GM21367 (cell line): ENCODE results near the gene TIAM1.
"Not testable (repeated sequence)": the region's sequence is repeated elsewhere in the genome, so short reads cannot be mapped to it uniquely, and the experiment has no call there.

Source experiments
- ATAC-seq: cut with Tn5 transposase; IDR thresholded peaks from one replicate; pipeline ENCODE4 v1.9.1; 2021; ENCODE audit not compliant: unreplicated experiment

TIAM1 gene

DNA sequence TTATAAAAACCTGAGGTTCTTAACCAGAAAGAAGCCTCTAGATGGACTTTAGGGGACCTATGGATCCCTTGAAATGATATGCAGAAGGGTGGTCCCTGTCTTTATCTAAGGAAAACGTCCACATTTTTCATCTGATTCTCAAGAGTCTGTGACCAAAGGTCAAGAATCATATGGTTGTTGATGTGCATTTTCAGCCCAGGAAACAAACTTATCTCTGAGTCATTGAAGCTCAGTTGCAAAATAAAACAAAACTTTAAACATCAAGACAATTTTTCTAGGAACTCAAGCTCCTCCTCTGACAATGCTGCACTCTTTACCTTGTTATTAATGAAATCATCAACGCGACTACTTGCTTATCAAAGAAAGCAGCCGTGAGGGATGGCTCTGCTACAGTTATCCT, 83.3 kb downstream of the TIAM1 start:
- ATAC-seq: no peak

DNA sequence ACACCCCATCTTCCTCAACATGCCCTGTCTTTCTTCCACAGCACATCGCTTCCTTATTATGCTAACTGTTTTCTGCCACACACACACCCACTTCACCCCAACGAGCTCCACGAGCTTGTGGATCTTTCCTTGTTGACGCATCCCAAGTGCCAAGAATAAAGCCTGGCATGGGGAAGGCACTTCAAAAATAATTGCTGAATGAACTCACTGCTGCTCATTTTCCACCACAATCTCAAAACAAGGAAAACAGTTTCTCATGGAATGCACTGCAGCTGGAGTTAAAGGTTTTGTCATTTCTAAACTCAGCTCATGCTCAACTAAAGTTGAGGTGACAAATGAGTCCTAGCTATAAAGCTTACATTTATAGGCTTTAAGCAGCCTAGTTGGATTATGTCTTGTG, 86.0 kb downstream of the TIAM1 start:
- ATAC-seq: no peak

DNA sequence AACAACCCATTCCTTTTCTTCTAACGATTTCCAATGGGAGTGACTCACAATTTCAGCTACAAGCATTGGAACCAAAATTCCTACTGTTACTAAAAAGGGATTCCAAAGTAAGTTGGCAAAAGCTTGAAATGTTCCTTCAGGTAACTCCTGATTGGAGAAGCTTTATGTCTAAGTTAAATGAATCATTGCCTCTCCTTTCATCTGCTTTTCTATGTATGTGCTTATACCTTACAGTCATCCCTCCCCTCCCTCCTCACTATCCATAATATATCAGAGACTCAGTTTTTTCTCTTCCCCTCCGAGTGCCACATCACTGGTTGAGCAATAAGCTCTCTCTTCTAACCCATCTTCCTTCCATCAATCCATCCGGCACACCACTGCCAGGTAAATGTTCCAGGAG, 86.8 kb downstream of the TIAM1 start:
- ATAC-seq: no peak

DNA sequence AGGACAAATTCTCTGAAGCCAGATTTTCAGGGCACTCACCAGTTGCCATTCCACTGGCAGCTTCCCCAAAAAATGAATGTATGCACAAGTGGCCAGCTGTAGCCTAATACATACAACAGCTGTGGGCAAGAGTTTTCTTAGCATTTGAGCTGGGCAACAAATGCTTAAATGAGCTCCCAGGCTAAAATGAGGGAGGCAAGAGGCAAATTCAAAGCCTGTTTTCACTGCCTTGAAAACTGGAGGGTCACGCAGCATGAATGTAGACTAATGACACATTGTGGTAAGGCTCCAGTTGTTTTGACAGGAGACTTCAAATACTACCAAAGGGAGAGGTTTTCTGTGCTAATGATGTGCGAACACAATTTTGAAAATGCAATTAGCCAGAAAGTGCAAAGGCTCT, 88.2 kb downstream of the TIAM1 start:
- ATAC-seq: no peak

DNA sequence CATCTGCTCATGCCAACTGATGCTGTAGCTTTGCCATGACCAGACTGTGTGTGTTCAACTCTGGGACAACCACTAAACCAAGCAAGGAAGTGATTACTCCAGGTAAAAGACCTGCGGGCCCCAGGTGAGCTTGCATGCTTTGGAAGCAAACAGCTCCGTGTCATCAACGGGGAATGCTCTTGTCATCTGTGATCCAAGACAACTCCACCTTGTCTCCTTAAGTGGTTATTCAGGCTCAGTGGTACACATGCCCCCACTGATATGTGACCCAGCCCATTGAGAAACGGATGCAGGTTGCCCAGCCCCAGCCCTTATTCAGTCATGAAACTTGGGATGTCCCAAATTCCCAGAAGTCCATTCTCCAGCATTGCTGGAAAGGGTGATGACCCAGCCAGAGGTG, 89.0 kb downstream of the TIAM1 start:
- ATAC-seq: no peak

DNA sequence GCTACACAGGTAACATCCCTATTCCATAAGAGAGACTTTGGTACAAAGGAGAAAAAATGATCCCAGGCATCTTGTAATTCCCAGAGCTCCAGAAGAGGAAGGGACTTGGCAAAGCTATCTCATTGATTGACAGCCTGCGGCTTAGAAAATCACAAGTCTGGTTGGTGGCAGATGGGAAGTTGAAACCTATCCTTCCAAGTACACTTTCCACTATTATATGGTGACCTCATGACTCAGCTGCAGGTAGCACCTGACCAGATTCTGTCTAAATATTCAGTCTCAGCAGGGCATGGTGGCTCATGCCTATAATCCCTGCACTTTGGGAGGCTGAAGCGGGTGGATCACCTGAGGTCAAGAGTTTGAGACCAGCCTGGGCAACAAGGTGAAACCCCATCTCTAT, 89.9 kb downstream of the TIAM1 start:
- ATAC-seq: no peak

DNA sequence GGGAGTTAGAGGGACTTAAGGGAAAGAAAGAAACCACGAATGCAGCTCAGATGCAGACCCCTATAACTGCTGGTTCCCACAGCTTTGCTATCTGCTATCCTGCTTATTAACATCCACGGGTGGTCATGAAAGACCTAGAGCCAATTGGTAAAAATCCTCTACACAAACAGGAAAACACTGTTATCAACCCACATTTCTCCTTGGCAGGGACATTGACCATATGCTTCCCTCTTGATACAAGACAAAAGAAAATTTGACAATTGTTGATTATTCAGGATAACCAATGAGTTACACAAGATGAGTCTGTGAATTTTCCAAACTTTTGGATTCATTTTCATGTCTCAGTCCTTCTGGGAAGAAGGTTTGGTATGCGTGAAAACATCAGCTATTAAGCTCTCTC, 90.4 kb downstream of the TIAM1 start:
- ATAC-seq: no peak

DNA sequence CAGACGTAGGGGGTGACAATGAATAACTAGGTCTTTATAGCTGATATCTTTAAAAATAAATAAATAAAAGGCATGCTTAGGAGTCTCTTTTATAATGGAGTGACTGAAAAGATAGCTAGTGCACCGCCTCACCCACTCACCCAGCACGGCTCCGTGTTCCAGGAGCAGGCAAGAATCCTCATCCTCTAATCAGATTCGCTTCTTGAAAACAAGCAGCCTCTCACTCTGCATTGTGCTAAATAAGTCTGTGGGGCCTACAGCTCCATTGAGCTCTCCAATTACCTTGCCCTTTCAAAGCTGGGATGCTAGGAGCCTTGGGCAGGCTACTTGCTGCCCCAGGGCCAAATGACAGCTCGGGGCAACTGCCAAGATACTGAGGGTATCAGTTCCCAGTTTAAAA, 91.5 kb downstream of the TIAM1 start:
- ATAC-seq: no peak

DNA sequence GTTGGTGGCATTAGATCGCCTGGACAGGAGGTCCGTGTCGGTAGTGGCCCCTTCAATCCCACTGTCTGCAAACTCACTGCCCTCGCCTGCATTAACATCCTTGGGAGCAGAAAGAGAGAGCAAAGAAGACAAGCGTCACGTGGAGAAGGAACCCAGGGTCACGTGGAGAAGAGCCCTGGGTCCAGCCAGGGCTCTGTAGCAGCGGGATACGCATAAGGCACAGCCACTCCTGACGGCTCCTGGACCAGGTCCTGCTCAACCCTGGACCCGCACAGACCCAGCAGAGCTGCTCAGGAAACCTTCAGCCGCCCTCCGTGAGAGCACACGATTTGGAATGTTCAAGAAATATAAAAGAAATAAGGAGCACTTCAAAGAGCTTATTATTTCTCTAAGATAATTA, 92.0 kb downstream of the TIAM1 start:
- ATAC-seq: no peak

DNA sequence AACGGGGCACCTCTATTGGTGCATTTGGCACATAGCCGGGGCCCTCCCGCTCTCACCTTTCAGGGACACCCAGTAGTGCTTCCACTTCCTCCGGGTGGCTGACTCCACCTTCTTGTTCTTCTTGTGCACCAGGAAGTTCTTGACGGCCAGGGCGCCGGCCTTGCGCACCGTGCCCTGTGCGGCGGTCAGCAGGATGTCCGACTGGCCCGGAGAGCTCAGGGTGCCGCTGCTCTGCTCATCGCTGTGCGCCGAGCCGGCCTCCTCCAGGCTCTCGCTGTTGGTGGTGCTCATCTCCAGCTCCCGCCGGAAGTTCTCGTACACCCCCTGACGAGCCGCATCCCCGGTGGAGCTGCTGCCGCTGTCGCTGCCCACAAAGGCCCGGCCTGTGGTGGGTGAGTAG, 92.4 kb downstream of the TIAM1 start:
- ATAC-seq: no peak

DNA sequence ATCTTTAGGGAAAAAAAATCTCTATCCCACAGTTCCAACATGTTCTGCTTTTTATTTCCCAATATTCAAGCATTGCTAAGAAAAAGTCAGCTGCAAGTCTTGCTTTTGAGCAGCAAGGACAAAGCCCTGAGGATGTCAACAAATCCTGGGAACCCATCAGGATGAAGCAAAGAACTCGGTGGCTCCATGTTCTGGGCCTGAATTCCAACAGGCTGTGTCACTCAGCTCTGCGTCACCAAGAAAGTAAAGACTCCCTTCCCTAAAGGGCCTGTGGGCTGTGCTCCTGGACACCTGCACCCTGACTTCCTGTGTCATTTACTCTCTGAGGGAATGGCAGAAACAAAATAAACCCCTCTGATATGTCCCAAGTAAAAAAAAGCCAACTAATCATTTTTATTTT, 95.5 kb downstream of the TIAM1 start:
- ATAC-seq: no peak

DNA sequence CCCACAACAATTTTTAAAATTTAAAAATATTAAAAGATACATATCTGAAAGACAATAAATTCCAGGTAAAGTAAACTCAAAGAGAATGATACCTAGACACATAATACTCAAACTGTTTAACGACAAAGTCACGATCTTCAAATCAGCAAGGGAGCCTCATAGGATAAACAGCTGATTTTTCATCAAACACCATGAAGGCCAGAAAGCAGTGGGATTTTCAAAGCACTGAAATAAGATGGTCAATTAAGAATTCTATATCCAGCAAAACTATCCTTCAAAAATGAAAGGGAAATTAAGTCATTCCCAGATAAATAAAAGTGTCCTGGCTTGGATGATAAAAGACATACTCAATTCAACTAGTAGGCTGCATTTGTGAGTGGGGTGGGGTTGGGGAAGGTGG, 100.5 kb downstream of the TIAM1 start:
- ATAC-seq: no peak

DNA sequence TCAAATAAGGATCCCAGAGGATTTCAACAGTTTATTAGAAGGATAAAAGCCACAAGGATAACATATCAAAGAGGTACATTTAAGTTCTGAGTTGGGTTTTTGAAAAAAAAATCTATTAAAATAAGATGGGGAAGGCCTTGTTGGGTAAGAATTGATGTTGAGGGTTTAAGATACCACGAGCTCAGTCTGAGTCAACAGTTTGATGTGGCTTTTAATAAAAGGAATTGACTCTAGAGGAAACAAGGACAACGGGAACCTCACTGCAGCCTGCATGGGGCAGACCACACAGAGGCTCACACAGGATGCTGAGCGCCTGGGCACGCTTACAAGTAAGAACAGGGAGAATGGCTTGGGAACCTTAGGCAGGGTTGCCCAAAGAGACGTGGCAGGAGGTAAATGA, 107.5 kb downstream of the TIAM1 start:
- no peak for ATAC-seq

DNA sequence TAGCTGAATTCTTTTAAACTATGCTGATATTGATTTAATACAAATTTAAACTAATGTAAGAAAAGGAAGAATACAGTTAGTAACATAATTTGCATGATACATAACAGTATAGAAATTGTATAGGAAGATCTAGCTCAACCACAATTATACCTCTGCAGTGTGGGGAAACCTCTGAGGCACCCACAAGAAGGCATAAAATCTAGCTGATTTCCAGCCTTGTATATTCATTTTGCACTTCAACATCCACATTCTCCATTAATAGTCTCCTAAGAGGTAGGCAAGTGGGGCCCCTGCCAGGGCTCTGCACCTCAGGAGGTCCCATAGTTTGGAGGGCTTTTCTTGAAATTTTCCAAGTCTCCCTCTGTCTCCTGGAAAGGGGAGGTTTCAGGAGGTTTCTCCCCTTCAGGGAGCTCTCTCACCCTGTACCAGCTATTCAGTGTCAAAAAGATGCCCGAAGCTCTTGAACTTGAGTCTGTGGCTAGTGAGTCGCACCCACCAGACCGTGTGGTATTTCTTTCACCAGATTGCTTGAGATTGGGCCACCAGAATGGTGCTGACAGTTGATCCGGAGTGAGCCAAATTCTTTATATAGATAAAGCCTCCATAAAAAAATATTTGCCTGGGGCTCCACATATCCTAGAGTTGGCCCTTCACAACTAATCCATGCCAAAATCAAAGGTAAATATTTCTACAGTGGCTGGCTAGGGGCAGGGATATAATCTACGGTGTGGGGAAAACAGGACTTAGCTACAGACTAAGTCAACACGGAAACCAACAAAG, 108.2 kb downstream of the TIAM1 start:
- ATAC-seq: no peak

DNA sequence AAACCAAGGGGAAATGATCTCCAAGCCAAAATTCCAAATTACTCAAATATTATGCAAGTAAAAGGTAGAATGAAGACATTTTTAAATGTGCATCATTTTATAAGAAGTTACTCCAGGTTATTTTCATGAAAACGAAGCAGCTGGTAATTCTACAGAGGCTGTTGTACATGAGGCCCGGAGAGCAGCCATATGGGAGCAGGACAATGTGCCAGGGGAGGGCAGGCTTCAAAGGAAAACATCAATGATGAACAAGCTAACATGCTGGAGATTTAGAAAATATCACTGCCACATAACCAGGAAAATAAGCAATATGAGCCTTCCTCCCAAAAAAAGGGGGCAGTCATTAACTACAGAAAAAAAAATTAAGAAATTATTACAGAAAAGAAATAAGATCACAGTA, 109.1 kb downstream of the TIAM1 start:
- ATAC-seq: no peak

DNA sequence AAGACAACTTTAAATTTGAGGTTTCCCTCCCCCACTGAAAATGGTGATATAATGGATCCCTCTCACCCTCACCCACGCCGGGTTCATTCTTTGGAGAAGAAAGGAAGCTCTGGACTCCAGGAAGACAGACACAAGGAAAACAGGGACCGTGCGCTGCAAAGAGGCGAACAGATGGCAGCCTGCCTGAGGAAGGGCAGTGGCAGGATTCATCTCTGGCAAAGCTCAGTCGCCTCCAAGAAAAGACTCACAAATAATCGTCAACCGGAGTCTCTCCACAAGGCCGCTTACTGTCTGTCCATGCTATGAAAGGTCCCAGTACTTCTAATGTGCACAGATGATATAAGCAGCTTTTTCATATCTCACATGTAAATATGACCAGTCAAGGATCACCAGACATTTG, 110.3 kb downstream of the TIAM1 start:
- no peak for ATAC-seq

DNA sequence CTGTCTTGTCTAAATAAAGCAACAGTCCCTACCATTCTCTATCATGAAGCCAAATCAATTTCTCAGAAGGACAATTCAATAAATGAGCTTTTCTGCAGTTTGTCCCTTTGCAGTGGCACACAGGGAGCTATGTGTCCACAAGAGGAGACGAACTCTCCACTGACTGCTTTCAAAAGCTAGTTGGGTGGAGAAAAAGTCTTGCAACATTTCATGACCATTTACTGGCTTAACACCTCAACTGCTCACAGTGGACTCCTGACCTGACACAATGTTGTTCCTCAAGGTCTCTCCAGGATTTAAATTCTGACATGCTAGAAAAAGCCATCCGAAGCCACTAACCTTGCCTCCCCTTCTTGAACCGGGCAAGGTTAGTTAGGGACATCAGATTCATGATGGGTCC, 111.7 kb downstream of the TIAM1 start:
- no peak for ATAC-seq

DNA sequence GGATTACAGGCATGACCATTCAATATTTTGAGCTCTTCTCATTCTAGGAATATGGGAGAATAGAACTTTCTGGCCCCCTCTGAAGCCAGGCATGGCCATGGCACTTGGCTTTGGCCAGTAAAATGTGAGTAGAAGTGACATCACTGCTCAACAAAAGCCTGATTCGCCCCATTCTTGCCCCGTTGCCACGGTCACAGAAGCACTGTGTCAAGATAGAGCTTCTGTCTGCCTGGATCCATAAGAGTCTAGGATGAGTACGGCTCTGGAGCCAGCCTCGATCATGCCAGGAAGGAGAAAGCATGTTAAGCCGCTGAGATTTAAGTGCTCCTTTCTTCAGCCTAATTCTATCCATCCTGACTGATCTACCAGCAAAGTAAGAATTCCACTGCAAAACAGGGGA, 113.1 kb downstream of the TIAM1 start:
- no peak for ATAC-seq

DNA sequence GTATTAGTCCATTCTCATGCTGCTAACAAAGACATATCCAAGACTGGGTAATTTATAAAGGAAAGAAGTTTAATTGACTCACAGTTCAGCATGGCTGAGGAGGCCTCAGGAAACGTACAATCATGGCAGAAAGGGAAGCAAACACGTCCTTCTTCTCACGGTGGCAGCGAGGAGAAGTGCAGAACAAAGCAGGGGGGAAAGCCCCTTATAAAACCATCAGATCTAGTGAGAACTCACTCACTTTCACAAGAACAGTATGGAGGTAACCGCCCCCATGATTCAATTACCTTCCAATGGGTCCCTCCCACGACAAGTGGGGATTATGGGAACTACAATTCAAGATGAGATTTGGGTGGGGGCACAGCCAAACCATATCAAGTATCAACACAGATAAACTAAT, 115.3 kb downstream of the TIAM1 start:
- not testable (repeated sequence) for ATAC-seq

DNA sequence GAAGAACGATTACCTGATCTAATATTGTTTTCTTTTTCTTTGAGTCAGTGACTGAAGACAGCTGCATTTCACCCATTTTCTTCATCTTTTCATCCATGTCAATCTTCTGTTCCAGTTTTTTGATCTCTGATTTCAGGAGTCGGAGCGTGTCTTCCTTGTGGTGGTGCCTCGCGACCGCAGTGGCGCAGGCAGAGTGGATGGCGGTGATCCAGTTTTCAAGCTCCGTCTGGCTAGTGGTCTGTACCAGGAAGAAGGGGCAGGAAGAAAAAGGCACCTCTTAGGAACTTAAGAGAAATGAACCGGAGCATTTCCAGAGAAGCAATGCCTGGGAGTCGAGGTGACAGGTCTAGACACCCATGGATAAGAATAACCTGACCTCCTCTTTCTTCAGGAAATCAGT, 118.3 kb downstream of the TIAM1 start:
- ATAC-seq: no peak

DNA sequence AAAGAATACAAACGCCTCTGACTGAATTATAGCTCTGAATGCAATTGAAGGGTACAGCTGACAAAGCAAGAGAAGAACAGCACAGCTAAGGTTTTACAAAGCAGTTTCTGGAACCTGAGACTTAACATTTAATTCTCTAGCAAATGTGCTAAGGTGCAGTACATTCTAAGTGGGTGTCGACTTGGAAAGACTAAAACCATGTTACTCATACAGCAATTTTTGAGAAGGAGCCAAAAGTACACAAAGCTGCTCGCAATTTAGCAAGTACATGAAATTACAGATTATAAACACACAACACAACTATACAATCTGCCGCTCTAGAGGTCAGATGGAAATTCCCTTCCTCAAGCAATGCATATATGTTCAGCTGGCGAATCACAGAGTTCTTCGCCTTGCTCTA, 121.9 kb downstream of the TIAM1 start:
- no peak for ATAC-seq

DNA sequence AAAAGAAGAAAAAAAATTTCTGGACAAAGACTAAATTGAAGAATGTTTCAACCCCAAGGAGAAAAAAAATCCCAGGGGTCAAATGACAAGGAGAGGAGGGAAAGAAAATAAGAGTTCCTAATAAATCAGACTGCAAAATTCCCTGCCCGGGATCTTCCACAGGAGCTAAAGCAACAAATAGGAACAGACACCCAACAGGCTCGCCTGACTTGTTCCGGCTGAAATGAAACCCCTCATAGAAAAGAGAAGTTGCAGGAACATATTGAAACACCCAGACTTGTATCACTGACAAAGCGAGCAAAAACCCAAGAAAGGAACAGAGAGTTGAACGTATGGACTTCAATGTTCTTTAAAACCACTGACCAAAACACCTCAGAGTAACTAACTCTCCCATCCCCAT, 123.0 kb downstream of the TIAM1 start:
- ATAC-seq: no peak

DNA sequence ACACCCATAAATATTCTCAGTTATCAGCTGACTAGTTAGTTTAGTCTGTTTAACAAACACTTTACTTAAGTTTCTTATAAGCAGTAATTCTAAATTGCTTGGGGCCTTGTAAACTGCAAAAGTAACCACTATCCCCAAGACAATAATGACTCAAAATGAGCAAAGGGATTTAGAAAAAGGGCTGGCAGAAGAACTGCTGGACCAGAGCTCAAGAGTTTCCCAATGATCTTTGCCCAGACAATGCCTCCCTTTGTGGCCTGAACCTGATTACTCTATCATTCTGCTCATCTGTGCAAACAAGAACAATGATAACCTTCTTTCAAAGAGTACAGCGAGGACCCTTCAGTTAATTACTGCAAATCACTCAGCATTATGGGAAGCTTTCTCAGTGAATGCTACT, 123.5 kb downstream of the TIAM1 start:
- ATAC-seq: no peak
